HPDE6-E6E7 (cell line): ENCODE data around the gene FSTL4.

ENCODE experiments used
- DNase-seq: peaks from one replicate; pipeline ENCODE4 v3.0.0; 2011; ENCODE audit warnings: missing footprints; ENCODE audit errors: extremely low spot score

FSTL4 gene

DNA sequence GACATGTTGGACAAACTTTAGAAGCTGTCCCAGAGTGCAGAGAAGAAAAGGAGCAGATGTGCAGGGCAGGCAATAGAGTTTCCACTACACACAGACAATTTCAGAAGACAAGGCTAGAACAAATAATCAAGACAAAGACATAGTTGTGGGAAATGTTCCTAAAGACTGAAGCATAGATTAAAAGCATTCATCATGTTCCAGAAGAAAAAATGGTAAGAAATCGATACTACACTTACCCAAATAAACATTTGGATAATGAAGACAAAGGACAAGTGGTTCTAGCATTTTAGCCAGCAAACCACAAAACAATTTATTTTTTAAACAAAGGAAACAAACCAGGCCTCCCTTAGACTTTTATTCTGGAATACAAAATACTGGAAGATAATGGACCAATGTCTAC lies 97.9 kb downstream of the FSTL4 start:
- no peak for DNase-seq

DNA sequence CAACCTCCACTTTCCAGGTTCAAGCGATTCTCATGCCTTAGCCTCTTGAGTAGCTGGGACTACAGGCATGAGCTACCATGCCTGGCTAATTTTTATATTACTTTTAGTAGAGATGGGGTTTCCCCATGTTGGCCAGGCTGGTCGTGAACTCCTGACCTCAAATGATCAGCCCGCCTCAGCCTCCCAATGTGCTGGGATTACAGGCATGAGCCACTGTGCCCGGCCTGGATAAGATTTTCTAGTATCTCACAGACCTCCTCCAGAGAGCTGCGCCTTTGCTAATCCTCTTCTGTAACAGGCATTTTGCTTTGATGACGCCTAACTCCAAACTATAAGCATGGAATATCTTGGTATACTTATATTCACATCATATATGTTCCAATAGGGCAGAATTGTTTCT lies 99.4 kb downstream of the FSTL4 start:
- DNase-seq = no peak

DNA sequence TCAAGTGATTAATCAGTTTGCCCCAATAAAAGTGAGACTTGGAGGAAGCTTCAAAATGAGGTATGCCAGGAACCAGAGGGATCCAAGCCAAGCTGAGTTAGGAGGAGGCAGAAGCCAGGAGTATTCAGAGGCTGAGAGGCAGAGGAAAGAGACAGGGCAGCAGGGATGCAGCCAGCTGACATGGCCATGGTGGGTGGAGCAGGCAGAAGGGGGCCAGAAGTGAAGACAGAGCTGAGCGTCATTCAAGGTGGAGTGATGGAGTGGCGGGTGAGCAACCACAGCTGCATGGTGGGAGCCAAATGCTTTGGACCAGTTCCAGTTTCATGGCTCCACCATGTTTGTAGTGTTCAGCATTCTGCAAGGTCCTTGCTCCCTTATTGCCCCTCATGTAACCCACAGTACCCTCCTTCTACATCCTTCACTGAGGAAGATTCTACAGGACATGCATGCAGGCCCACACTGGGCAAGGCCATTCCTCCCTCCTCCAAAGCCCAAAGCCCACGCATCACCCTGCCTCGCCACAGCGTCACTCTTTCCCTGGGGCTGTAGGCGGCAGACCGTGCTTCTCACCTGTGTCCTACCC lies 100.6 kb downstream of the FSTL4 start:
- DNase-seq = no peak

DNA sequence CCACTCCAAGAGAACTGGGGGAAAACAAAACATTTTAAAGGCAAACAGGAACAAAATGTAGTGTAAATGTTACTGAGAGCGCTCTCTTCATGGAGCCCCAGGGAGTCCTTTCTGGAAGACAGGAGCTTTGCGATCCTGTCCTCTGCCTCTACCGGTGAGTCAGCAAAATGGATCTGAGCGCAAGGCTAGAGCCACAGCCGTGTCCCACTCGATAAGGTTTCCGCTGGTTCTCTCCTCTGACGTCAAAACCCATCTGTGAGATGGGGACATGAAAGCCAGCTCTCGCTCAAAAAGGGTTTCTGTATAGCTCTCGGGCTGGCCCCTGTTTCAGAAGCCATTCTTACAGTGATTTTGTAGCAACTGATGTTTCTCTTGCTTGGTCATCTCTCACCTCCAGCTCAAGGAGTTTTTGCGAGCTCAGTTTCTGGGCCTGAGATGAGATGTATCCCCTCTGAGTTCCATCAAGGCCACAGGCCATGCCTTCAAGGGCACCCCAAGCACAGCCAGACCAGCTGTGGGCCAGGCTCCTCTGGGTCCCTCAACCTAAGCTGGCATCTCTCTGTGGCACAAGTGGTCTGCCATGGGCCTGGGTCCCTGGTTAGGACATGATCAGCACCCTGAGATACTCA lies 101.6 kb downstream of the FSTL4 start:
- no peak for DNase-seq

DNA sequence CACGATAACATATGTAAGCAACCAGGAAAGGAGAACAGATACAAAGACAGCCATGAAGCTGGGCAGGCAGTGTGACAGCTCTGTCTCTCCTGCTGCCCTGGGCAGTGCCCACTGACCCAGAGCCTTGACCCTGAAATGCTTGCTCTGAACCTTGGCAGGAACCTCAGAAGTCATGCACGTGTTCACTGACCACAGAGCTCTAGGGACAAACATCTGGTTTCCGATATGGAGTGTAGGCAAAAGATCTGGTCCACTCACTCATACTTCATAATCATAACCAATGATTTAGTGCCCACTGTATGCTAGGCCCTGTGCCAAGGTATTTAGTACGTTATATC lies 102.6 kb downstream of the FSTL4 start:
- DNase-seq = no peak

DNA sequence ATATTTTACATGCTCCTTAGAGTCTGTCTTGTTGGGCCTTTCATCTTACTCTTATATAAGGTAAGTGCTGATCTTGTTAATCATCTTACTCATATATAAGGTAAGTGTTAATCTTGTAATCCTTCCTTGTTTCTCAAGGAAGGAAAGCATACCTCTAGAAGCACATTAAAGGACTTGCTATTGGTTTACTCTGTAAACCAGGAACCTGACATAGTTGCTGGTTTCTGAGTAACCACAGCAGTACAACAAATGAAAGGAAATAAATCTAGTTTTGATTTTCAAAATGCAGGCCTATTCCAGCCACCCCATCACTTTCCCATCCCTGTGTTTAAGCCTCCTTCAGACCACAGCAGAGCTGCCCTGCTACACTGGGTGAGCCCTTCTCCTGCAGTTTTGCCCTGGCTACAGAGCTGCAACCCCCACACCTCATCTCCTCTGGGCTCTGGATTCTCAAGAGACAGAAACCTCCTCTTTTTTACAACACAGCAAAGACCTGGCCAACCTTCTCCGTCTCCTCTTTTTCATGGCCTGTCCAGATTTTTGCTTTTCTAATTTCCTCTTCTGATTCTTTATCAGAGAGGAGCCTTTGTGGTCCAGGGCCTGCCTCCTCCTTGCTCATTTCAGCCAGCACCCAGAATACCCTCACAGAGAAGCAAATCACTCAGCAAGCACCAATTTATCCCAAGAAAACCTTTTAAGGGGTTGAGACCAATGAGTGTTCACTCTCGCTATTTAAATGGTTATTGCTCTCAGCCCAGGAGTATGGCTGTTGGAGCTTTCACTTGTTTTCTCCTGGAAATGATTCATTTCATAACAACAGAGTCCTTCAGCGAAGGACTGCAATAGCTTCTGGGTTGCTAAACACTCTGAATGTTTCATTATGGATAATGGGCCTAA lies 103.2 kb downstream of the FSTL4 start:
- no peak for DNase-seq

DNA sequence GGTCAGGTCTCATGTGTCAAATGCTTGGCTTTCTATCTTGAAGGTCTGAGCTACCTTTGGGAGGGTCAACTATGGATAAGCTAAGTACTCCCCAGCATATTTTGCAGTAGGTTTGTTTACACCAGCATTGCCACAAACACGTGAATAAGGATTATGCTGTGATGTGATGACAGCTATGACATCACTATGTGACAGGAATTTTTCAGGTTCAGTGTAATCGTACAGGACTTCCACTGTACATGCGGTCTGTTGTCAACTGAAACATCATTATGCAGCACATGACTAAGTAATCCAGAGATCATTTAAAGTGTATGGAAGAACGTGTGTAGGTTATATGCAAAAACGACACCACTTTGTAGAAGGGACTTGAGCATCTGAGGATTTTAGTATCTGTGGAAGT lies 104.0 kb downstream of the FSTL4 start:
- DNase-seq = no peak

DNA sequence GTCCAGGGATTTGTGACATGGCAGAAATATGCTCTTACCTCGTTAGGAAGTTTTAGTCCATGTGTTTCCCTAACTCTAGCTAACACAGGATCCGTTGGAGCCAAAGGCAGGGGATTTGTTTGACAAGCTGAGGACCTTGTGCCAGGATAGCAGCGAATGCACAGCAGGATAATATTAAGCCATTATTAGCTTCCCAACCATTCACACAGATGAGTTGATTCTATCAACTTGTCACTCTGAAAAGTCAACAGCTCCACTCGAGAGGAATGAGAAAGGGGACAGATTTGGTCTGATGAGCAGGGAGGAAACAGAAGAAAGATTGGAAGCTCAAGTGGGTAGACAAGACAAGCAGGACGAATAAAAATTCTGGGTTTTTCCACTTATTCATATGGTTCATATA lies 106.2 kb downstream of the FSTL4 start:
- DNase-seq = no peak

DNA sequence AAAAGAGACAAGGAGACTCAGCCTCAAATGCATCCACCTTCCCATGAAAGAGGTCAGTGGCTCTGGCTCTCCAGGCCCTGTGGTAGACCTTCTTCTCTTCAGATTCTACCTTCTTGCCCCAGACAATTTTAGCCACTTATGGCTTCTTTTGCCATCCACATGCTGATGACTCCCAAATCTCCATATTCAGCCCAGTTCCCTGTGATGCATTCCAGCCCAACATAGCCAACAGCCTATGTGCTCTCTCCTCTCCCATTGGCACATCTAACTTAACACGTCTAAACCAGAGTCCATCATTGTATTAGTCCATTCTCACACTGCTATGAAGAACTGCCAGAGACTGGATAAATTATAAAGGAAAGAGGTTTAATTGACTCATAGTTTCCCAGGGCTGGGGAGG lies 108.8 kb downstream of the FSTL4 start:
- DNase-seq = no peak

DNA sequence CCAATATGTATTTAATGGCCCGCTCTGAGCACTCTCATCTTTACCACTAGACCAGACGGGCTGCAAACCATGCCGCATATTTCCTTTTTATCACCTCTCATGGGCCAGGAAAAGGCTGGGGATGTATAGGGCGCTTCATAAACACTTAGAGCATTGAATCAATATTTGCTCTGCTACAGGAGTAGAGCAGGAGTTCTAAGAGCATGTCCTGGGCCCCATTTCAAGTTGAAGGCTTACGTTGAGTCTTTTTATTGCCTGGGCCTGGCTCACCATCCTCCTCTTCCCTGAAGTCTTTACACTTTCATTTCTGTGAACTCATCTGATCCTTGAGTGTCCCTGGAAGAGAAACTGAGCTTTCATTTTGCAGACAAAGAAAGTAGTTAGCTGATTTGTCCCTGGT lies 112.4 kb downstream of the FSTL4 start:
- DNase-seq = no peak

DNA sequence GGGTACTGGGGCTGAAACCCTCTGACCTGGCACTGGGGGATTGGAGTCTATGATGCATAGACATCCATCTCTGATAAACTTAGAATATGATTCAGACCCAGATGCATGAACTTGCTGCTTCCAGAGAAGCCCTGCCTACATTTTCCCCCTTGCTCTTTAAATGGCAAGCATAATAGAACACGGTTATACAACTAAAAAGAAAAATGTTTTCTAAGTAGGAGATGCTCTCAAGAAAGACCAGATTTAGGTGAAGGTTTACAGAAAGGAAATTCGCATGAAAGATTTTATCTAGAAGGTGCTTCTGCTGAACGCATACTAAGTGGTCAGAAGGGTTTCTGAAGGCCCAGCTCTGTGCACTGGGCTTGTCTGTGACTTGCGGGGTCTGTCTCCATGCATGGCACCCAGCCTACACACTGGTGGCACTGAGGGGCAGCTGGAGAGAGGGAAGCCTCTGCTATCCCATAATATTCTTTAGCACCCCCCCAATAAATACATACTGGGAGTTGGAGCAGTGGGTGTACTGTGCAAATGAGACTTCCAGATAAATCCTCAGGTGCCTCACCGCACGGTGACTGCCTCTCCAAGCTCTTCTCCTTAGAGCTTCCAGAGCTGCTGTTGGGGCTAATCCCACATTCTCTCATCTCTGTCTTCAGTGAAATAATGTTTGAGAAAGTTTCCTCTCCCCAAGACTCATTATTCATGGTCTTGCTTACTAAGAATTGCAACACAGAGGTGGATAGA lies 114.6 kb downstream of the FSTL4 start:
- no peak for DNase-seq

DNA sequence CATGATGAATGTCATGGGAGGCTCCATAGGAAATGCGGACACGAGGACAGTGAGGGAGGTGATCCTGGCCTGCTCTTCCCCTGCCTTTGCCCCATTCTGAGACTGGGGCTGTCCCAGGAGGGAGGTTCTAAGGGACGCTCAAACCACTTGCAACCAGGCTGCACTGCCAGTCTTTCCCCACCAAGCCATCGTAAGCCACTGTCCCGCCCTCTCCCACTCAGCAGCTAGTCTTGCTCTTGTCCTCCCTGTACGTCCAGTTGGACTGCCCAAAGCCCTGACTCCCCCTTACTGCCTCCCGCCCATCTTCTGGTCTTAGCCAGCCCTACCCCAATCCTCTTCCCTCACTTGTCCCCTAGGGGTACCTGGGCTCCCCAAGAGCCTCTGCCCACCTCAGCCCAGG lies 115.7 kb downstream of the FSTL4 start:
- DNase-seq = no peak

DNA sequence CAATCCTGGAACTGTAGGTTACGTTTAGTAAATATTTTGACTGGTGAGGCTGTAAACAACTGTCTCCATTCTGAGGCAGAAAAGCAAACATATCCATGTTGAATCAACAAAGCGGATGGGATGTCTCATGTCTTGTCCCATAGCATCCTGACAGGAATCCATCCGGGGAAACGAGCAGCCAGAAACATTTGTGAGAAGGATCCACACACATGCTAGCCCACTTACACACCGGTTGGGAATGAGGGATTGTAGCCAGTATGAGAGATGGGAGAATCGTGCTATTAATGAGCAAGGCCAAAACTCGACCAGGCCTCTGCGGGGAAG lies 117.5 kb downstream of the FSTL4 start:
- no peak for DNase-seq

DNA sequence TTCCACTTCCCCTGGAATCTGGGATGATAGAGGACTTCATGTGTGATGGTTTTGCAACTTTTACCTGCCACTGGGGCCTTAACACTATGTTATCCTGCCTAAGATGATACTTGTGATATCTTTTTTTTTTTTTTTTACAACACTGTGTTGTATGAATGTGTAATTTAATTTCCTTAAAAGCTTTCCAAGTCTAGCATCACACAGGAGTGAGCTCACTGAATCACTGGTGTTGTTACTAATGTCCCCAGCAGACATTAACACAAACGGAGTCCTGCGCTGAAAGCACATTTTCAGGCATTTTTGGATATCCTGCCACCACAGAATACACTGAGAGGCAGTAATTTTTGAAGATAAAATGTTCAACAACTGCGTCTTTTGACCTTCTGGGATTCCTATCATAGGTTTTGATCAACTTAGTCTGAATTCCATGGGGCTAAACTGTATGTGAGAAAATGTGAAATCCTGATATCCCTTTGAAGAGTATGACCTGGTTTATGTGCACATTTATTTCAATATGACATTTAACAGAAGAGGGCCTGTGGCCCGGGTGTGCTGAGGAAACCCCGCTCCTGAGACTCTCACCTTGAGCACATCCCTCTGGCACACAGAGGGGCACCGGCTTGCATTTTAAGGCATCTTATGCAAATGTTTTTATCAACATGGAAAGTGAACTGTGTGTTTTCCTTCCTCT lies 118.0 kb downstream of the FSTL4 start:
- DNase-seq = no peak

DNA sequence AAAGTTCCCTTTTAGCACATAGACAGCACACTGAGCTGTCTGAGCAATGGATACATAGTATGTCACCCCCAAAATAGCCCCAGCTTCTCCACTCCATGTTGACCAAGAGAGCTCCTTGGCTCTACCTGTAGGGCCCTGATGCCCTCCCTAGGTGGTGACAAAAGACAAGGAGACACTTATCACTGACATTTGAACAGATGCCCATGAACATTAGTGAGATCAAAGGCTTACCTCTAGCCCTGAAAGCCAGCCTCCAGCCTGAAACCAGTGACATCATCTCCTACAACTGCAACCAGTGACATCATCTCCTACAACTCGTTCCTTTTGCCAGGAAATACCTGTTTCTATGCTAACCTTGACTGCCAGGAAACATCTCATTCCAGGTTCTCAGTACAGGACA lies 122.7 kb downstream of the FSTL4 start:
- no peak for DNase-seq

DNA sequence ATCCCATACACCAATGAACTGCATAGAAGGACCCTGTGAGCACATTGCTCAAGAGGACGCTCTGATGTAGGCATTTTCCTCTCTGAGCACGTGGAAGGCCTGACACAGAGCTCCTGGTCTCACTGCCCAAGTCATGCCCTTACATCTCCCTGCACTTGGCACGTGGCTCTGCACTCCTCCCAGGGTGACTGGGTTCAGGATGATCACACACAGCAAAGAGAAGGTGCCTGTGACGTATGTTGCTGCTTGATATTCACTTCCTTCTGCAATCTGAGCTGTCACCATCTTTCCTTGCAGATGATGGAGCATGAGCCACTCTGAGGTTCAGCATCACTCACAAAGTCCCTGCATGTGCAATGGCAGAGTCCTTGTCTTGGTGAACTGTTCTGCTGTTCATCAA lies 125.2 kb downstream of the FSTL4 start:
- no peak for DNase-seq

DNA sequence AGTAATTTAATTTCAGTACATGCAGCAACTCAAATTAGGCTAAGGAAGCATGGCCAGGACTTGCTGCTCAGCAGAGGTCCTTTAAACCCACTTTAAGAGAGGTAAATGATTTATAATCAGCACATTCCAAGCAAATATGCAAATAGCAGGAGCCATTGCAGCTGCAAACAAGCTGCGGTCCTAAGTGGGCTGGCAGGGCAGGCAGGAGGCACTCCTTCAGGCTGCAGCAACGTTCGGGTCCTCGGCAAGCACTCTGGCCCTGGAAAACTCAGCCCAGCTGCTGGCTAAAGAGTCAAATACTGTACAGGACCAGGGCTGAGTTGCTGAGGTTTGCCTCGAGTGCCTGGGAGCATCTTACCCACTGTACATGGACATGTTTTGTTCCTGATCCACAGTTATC lies 126.9 kb downstream of the FSTL4 start:
- DNase-seq = no peak

DNA sequence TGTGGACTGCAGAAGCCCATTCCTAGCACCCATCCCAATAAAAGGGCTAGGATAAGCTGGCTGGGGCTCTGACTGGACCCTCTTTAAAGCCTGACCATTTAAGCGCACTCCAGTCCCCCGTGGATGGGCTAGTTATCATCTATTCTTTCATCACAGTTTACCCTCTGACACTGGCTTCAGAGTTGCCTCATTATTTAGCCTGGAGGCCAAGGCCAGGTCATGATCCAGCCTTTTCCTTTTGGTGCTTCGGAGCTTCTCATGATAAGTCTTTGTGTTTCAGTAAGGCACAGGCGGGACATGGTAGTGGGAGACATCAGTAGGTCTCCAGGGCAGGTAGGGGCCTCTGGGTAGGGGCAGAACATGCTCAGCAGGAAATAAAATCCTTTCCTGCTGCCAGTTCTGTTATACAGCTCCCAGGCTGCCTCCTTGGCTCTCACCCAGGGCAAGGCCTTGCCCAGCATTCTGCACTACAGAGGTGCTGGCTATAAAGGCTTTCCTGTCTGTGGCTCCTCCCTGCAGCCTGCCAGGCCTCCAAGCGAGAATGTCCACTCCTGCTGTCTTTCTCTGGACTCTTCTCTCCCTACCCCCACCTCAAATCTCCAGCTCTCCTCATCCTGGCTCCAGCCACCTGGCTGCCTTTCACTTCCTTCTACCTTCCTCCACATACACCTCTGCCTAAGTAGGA lies 128.8 kb downstream of the FSTL4 start:
- no peak for DNase-seq

DNA sequence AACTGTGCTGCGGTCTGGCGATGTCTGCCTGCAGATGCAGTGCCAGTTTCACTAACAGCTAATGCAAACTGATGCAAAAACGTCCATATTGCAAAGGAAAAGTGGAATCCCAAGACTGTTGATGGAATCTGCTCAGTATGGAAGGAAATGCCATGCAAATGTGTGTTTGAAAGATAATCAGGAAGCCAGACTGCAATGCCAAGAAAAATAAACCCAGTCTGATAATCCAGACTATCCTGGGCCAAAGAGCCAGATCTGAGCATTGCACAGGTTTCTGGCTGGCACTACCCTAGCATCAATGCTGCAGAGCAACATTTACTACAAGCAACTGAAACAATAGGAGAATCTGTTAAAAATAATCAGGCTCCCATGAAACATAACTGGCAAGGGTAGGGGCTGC lies 130.3 kb downstream of the FSTL4 start:
- no peak for DNase-seq

DNA sequence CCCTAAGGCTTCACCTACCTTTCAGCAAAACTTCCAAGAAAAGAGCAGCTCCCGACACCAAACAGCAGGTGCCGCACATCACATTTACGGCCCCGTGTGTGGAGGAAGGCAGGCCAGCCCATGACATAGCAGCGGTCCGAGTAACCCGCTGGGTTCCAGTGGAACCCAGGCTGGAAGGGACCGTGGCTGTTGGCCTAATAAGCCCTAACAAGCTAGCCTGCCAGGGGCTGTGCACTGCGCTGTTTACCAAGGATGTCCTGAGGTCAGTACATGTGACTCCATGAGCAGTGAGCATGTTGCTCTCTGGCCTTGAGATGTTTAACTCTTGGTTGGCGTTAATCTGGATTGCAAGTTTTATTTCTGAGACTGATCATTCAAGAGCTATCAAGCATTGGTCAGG lies 131.5 kb downstream of the FSTL4 start:
- no peak for DNase-seq

DNA sequence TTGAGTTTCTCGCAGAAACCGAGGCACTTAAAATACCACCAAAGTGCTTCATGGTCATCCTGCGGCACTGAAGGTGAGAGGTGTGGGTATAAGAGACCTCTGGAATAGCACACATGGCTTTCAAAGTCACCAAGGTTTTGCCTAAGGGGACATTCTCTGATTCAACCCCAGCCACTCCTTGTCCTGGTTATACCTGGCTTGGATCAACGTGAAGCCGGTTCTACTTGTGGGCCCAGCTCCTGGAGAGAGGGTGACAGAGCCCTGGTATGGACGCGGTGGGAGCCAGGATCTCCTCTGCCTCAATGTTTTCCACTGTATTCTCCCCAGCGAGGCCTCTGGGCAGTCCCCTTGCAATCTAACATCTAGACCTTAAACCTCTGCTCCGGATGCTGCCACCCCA lies 132.0 kb downstream of the FSTL4 start:
- DNase-seq = no peak
